B cell (primary cell): ENCODE data around the gene GLI3. TPM values are rescaled to one million over a fixed set of nuclear protein-coding genes. Genes with fewer than 3 reads are reported as not detected.

Experiments used
- ATAC-seq: fragments of 200-7000 bp; cut with Tn5 transposase; one replicate; pipeline ENCODE4 v1.10.0; 2021; ENCODE audit warnings: low read depth, mild to moderate bottlenecking, moderate number of reproducible peaks, moderate library complexity
- CTCF ChIA-PET: fragments of 350-600 bp; sonication (Branson Sonifier 250); formaldehyde crosslinking; loops from one replicate; lab custom pipeline; 2021; ENCODE audit warnings: antibody characterized with exemption, inconsistent platforms; lab: Charles Lee
- POLR2A ChIA-PET: fragments of 350-600 bp; sonication (Branson Sonifier 250); formaldehyde crosslinking; loops from one replicate; lab custom pipeline; 2021; ENCODE audit warnings: antibody characterized with exemption; lab: Charles Lee
- DNase-seq: peaks from one replicate; pipeline ENCODE4 v3.0.0; 2013
- H2AFZ ChIP-seq: 2 replicates; pipeline ENCODE4 v1.6.1; 2012; ENCODE audit warnings: mild to moderate bottlenecking, low read depth, low read length; ENCODE audit not compliant: insufficient read depth, poor library complexity, severe bottlenecking
- H3K27ac ChIP-seq, 2 donors: 1 replicate in 1 of 2; 2 replicates in 1 of 2; pipeline ENCODE4 v1.5.1; 2012 to 2013; ENCODE audit warnings: low read length in 2 of 2, mild to moderate bottlenecking in 2 of 2, moderate library complexity in 1 of 2
- H3K27me3 ChIP-seq, 4 experiments: fragments of 200-600 bp in 1 of 4; sonication (generic) in 1 of 4; replicated peaks in 1 of 4; 1 replicate in 2 of 4; 2 replicates in 2 of 4; pipeline versions ENCODE4 v1.6.1 to v1.7.0; 2013 to 2016; ENCODE audit warnings: low read length in 3 of 4, mild to moderate bottlenecking in 2 of 4, mixed read lengths in 1 of 4, moderate library complexity in 1 of 4; ENCODE audit not compliant: insufficient read depth in 4 of 4, control insufficient read depth in 3 of 4; ENCODE audit errors: control extremely low read depth in 1 of 4
- H3K36me3 ChIP-seq, 2 experiments: replicated peaks in 1 of 2; 1 replicate in 1 of 2; 2 replicates in 1 of 2; pipeline versions ENCODE4 v1.6.1 to v1.7.1; 2013; ENCODE audit warnings: low read length in 1 of 2; ENCODE audit not compliant: insufficient read depth in 2 of 2, control insufficient read depth in 1 of 2; ENCODE audit errors: control extremely low read depth in 1 of 2, extremely low read depth in 1 of 2
- H3K4me1 ChIP-seq, 2 donors: fragments of 200-600 bp in 1 of 2; sonication (generic) in 1 of 2; 1 replicate in 1 of 2; 2 replicates in 1 of 2; pipeline versions ENCODE4 v1.5.1 to v1.6.1; 2013 to 2017; ENCODE audit warnings: low read length in 2 of 2; ENCODE audit not compliant: control insufficient read depth in 2 of 2, insufficient read depth in 2 of 2
- H3K4me2 ChIP-seq: replicated peaks from 2 replicates; pipeline ENCODE3; 2012; ENCODE audit warnings: mild to moderate bottlenecking, low read depth, low read length; ENCODE audit not compliant: poor library complexity, severe bottlenecking
- H3K4me3 ChIP-seq, 5 experiments: fragments of 200-600 bp in 1 of 5; sonication (generic) in 1 of 5; 1 replicate in 3 of 5; 2 replicates in 2 of 5; pipeline versions ENCODE4 v1.5.1 to v1.7.0; 2011 to 2016; ENCODE audit warnings: low read length in 4 of 5, mild to moderate bottlenecking in 4 of 5, low read depth in 2 of 5, control low read depth in 1 of 5, moderate library complexity in 1 of 5; ENCODE audit not compliant: insufficient read depth in 1 of 5; ENCODE audit errors: control extremely low read depth in 1 of 5, extremely low read depth in 1 of 5
- H3K79me2 ChIP-seq: fragments of 200-600 bp; sonication (generic); one replicate; pipeline ENCODE4 v1.6.0; 2016; ENCODE audit warnings: low read length; ENCODE audit not compliant: control insufficient read depth, insufficient read depth
- H3K9ac ChIP-seq: fragments of 200-600 bp; sonication (generic); 2 replicates; pipeline ENCODE4 v1.6.1; 2017; ENCODE audit warnings: mild to moderate bottlenecking, low read length, moderate library complexity
- H3K9me3 ChIP-seq, 3 donors: one replicate each; pipeline versions ENCODE4 v1.6.1 to v1.7.1; 2013; ENCODE audit warnings: low read length in 2 of 3; ENCODE audit not compliant: control insufficient read depth in 2 of 3, insufficient read depth in 1 of 3; ENCODE audit errors: control extremely low read depth in 1 of 3
- H4K20me1 ChIP-seq: 2 replicates; pipeline ENCODE4 v1.6.0; 2012; ENCODE audit warnings: mild to moderate bottlenecking, low read length; ENCODE audit not compliant: insufficient read depth, control insufficient read depth, poor library complexity, severe bottlenecking
- H3K27ac Mint-ChIP-seq: one replicate; pipeline ENCODE4 v1.8.0; 2021; ENCODE audit warnings: mixed read lengths
- H3K27me3 Mint-ChIP-seq: one replicate; pipeline ENCODE4 v1.8.0; 2021; ENCODE audit warnings: mixed read lengths
- H3K4me1 Mint-ChIP-seq: one replicate; pipeline ENCODE4 v1.8.0; 2021; ENCODE audit warnings: mixed read lengths
- H3K4me3 Mint-ChIP-seq: one replicate; pipeline ENCODE4 v1.8.0; 2021; ENCODE audit warnings: mixed read lengths
- H3K9me3 Mint-ChIP-seq: one replicate; pipeline ENCODE4 v1.8.0; 2022; ENCODE audit warnings: mixed read lengths; ENCODE audit not compliant: insufficient read depth
- CTCF ChIP-seq: fragments of 200-600 bp; IDR thresholded peaks from one replicate; pipeline ENCODE4 v1.8.0; 2022; ENCODE audit warnings: antibody characterized with exemption, mild to moderate bottlenecking
- EZH2 ChIP-seq: IDR thresholded peaks from 2 replicates; pipeline ENCODE4 v1.6.1; 2012; ENCODE audit warnings: borderline replicate concordance, low read depth, mild to moderate bottlenecking, moderate library complexity, low read length; ENCODE audit not compliant: insufficient read depth, poor library complexity, severe bottlenecking
- WGBS: methylation state at CpG from one replicate; pipeline ENCODE4 v1.1.5; 2013; ENCODE audit warnings: missing lambda C conversion rate; ENCODE audit not compliant: insufficient coverage; 5-methylcytosine and 5-hydroxymethylcytosine counted together
- intact Hi-C: fragments of 100-400 bp; cut with micrococcal nuclease; formaldehyde crosslinking; loops from one replicate; pipeline ENCODE4 v1.10.0; 2022
- polyA plus RNA-seq: library from polyadenylated mRNA; depleted of rRNA; stranded (reverse); fragments of >200 nt; gene quantifications from 2 replicates; pipeline ENCODE4 v1.2.3, GENCODE V29; 2012
- total RNA-seq, 2 donors: library from RNA; stranded (reverse); fragments of 120-200 nt in 1 of 2; gene quantifications; 1 replicate in 1 of 2; 2 replicates in 1 of 2; pipeline versions ENCODE4 v1.2.3 to v1.2.4, GENCODE V29; 2013 to 2022

The GLI3 gene
- total and polyA plus RNA-seq, 2 donors (not counting 1 experiment from before 2014, with no cell fraction given) = not detected

GRCh38 chr7:42065942-42066341 lies 171.1 kb downstream of the GLI3 start:
- Mint-ChIP-seq H3K4me3 (no peak overlapping the region), H3K27me3 (peaks cover 5% of the 10 kb centered on the region), H3K27ac (no peak overlapping the region), H3K9me3 (no peaks in the 10 kb centered on the region), H3K4me1 (no peaks in the 10 kb centered on the region)
- CTCF ChIA-PET = no interaction called here
- Histone ChIP-seq H3K9me3 (no peaks in the 10 kb centered on the region), H3K4me2 (no peak overlapping the region), H3K4me3 (no peak overlapping the region), H3K36me3 (no peaks in the 10 kb centered on the region), H3K4me1 (no peaks in the 10 kb centered on the region), H3K9ac (no peak overlapping the region), H2AFZ (no peak overlapping the region), H3K79me2 (no peaks in the 10 kb centered on the region), H4K20me1 (no peaks in the 10 kb centered on the region), H3K27me3 (no peaks in the 10 kb centered on the region), H3K27ac (no peak overlapping the region)
- POLR2A ChIA-PET = no interaction called here
- no peak for TF ChIP-seq EZH2
- no peak for TF ChIP-seq CTCF
- intact Hi-C loops = no loop called here
- no peak for ATAC-seq
- 100% methylated on average over 3 of the region's 7 CpGs for WGBS
- DNase-seq = no peak

GRCh38 chr7:42065015-42065414 lies 172.0 kb downstream of the GLI3 start:
- ChIA-PET POLR2A (no interaction called here), CTCF (no interaction called here)
- DNase-seq (no peak), ATAC-seq (no peak)
- Histone ChIP-seq H3K79me2 (no peaks in the 10 kb centered on the region), H3K9ac (no peak overlapping the region), H3K4me2 (no peak overlapping the region), H3K9me3 (no peaks in the 10 kb centered on the region), H3K27me3 (no peaks in the 10 kb centered on the region), H3K4me3 (no peak overlapping the region), H4K20me1 (no peaks in the 10 kb centered on the region), H3K4me1 (no peaks in the 10 kb centered on the region), H2AFZ (no peak overlapping the region), H3K36me3 (no peaks in the 10 kb centered on the region), H3K27ac (no peak overlapping the region)
- TF ChIP-seq EZH2 (no peak), CTCF (no peak)
- Mint-ChIP-seq H3K27me3 (peaks cover 5% of the 10 kb centered on the region), H3K9me3 (no peaks in the 10 kb centered on the region), H3K4me3 (no peak overlapping the region), H3K27ac (no peak overlapping the region), H3K4me1 (no peaks in the 10 kb centered on the region)
- intact Hi-C loops = no loop called here
